ENCODE results near the gene NID1. TPM values are rescaled to one million over a fixed set of nuclear protein-coding genes. Genes with fewer than 3 reads are reported as not detected.

The NID1 gene
- total RNA-seq, 4 donors from 2014 or later: 180 to 391 (median 250) TPM

DNA sequence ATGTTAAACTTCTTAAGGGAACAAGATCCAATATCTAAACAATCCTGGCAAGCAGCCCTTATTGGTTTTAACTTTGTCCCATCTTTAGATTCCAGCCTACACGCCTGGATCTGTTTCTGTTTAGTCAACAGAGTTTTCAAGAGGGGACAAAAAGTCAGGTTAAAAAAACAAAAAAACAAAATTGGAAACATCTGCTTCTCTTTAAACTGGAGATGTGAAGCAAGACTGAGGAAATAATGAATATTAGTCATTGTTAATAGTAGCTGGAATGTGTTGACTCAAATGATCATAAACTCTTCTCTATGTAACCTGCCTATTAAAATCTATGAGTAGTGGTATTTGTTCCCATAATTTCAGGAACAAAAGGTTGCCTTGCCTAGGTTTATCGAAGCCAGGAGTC lies 55.0 kb downstream of the NID1 start:
- TF ChIP-seq, protein P1, sequence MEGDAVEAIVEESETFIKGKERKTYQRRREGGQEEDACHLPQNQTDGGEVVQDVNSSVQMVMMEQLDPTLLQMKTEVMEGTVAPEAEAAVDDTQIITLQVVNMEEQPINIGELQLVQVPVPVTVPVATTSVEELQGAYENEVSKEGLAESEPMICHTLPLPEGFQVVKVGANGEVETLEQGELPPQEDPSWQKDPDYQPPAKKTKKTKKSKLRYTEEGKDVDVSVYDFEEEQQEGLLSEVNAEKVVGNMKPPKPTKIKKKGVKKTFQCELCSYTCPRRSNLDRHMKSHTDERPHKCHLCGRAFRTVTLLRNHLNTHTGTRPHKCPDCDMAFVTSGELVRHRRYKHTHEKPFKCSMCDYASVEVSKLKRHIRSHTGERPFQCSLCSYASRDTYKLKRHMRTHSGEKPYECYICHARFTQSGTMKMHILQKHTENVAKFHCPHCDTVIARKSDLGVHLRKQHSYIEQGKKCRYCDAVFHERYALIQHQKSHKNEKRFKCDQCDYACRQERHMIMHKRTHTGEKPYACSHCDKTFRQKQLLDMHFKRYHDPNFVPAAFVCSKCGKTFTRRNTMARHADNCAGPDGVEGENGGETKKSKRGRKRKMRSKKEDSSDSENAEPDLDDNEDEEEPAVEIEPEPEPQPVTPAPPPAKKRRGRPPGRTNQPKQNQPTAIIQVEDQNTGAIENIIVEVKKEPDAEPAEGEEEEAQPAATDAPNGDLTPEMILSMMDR (IDR thresholded peaks at IDR 0.05; ENCODE audit: low read depth): no peak

- TF ChIP-seq, protein P1 (IDR thresholded peaks at IDR 0.05; ENCODE audit: low read depth): no peak
These were observed 55.7 kb downstream of the NID1 start for GRCh38 chr1:236009191-236009590.

DNA sequence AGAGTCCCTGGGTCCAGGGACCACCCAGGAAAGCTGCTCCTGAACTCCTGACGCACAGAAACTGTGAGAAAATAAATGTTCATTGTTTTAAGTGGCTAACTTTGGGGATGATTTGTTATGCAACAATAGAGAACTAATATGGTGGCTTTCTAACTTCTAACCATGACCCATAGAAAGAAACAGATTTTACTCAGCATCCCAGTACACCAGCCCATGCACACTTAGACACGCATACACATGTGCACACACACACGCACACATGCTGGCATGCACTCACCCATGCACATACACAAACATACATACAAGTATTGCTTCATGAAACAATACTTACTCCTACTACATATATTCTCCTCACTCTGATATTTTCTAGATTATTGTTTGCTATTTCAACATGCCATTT lies 57.1 kb downstream of the NID1 start:
- TF ChIP-seq, protein P1 (IDR thresholded peaks at IDR 0.05; ENCODE audit: low read depth): no peak

- TF ChIP-seq, protein P1 (IDR thresholded peaks at IDR 0.05; ENCODE audit: low read depth): no peak
These were observed 62.3 kb downstream of the NID1 start for GRCh38 chr1:236002572-236002971.

GRCh38 chr1:236002025-236002390 lies 62.9 kb downstream of the NID1 start:
- TF ChIP-seq, protein P1 (IDR thresholded peaks at IDR 0.05; ENCODE audit: low read depth): no peak

DNA sequence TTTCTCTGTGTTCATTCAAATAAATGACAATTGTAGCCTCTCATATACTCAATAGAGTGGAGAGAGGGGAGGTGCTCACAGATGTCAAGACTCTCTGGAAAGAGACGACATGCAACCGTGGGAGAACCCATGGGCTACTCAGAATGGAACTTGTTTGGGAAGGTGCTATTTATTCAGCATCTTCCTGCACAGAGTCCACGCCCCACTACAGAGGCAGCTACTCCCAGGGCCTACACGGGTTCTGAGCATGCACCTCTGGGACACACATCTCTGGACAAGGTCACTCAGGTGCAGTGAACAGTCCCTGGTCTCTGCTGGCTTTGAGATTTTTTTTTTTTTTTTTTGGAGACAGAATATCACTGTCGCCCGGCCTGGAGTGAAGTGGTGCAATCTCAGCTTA lies 64.1 kb downstream of the NID1 start:
- TF ChIP-seq, protein P1 (IDR thresholded peaks at IDR 0.05; ENCODE audit: low read depth): no peak

- TF ChIP-seq, protein P1 (IDR thresholded peaks at IDR 0.05; ENCODE audit: low read depth): no peak
These were observed 65.5 kb downstream of the NID1 start for GRCh38 chr1:235999259-235999925.

All from subcutaneous adipose tissue (tissue), 4 donors.